GM18861 (cell line): Measurements from ENCODE around the gene ZBTB46.
"Not testable (repeated sequence)": the region's sequence is repeated elsewhere in the genome, so short reads cannot be mapped to it uniquely, and the experiment has no call there.

Source experiments
- ATAC-seq: cut with Tn5 transposase; IDR thresholded peaks from one replicate; pipeline ENCODE4 v1.9.1; 2021; ENCODE audit not compliant: unreplicated experiment

Gene ZBTB46

DNA sequence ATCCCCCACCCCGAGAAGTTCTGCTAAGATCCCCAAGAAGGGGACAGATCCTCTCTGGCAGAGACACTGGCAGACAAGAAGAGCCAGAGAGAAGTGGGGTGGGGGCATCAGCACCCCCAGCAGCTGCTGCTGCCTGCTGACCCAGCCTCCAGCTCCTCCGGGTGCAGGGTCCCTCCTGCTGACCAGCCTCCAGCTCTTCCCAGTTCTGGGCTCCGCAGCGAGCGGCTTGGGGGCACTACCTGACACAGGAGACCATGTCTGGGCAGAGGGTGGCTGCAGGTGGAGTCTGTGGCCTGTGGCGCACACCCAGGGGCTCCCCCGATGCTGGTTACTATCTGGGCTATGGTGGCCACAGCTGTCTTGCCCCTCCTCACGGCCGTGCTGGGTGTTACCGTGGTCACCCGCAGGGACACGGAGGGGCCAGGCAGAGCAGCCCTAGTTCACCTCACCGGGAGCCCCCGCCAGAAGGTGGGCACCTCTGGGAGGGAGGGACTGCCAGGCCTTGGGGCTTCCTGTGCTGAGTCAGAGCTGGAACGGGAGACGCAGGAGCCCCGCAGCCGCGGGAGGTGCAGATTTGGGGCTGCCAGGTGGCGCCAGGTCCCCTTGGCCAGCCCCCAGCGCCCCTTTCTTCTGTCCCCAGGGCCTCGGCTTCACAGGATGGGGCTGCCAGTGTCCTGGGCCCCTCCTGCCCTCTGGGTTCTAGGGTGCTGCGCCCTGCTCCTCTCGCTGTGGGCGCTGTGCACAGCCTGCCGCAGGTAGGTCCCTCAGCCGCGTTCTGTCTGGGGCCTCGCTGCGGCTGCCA is 94.0 kb downstream of the ZBTB46 start:
- ATAC-seq: no peak

GRCh38 chr20:63735859-63736718 is 95.0 kb downstream of the ZBTB46 start, which contains the start of gene LIME1:
Gene LIME1 (plus strand): TSS chr20:63736664. CDS start chr20:63737550, 886 bp downstream.
- ATAC-seq: no peak

DNA sequence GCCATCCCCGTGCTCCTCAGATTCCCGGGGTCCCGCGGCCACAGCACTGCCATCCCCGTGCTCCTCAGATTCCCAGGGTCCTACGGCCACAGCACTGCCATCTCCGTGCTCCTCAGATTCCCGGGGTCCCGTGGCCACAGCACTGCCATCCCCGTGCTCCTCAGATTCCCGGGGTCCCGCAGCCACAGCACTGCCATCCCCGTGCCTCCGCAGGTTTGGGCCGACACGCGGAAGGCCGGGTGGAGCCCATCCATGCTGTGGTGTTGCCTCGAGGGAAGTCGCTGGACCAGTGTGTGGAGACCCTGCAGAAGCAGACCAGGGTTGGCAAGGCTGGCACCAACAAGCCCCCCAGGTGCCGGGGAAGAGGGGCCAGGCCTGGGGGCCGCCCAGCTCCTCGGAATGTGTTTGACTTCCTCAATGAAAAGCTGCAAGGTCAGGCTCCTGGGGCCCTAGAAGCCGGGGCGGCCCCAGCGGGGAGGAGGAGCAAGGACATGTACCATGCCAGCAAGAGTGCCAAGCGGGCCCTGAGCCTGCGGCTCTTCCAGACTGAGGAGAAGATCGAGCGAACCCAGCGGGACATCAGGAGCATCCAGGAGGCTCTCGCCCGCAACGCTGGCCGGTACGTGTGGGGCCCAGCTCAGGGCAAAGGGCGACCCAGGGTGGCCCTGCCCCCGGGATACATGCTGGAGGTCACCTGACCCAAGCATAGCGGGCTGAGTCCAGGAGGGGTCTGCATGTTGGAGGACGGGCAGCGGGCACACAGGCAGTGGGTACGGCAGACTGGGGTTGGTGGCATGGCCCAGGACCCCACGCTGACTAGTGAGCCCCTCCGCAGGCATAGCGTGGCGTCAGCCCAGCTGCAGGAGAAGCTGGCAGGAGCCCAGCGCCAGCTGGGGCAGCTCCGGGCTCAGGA is 95.9 kb downstream of the ZBTB46 start:
- ATAC-seq: no peak

DNA sequence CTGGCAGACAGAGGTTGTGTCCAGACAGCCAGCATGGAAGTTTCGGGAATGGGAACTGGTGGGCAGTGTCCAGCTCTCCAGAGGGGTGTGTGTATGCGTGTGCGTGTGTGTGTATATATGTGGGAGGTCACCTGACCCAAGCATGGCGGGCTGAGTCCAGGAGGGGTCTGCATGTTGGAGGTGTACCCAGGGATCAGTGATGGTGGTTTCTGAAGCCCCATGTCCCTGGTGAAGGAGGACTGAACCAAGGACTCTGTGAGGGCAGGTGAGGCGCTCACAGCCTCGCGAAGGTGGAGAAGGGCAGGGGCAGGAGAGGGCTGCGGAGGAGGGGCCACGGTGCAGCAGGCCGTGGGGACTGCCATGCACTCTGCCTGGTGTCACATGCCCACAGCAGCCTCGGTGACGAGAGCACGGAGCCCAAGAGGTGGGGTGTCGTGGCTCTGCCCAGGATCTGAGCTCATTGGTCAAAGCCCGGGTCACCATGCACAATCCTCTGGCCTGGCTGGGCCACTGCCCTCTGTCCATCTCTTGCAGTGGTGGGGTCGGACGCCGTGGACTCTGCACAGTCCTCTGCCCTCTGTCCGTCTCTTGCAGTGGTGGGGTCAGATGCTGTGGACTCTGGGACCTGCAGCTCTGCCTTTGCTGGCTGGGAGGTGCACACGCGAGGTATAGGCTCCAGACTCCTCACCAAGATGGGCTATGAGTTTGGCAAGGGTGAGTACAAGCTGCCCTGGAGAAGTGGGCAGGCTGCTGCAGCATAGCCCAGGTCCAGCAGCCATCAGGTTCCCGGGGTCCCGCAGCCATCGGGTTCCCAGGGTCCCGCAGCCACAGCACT is 96.7 kb downstream of the ZBTB46 start:
- no peak for ATAC-seq

DNA sequence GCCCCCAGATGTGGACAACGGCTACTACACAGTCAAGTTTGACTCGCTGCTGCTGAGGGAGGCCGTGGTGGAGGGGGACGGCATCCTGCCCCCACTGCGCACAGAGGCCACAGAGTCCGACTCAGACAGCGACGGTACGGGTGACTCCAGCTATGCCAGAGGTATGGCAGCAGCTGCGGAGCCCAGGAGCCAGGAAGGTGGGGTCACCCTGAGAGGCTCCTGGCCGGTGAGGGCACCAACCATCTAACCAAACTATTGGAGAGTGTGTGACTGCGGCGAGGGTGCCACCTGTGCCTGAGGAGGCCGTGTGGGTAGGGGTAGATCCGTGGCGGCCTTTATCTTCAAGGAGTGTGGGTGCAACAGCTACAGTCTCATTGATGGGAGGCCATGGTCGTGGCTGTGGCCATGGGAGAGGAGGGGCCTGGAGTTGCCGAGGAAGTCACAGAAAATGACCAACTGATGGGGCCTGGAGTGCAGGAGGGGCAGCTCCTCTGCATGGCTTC is 97.4 kb downstream of the ZBTB46 start:
- no peak for ATAC-seq

GRCh38 chr20:63733117-63733516 is 97.9 kb downstream of the ZBTB46 start:
- ATAC-seq: no peak

GRCh38 chr20:63732118-63733095 is 98.7 kb downstream of the ZBTB46 start:
- ATAC-seq: no peak

DNA sequence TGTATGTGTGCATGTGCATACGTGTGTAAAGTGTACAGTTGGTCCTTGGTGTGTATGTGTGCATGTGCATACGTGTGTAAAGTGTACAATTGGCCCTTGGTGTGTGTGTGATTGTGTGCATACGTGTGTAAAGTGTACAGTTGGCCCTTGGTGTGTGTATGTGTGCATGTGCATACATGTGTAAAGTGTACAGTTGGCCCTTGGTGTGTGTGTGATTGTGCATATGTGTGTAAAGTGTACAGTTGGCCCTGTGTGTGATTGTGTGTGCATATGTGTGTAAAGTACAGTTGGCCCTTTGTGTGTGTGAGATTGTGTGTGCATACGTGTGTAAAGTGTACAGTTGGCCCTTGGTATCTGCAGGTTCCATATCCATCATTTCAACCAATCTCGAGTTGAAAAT is 99.7 kb downstream of the ZBTB46 start:
- ATAC-seq: no peak

- ATAC-seq: not testable (repeated sequence)
Observed at GRCh38 chr20:63730189-63730733, 100.8 kb downstream of the ZBTB46 start.

- not testable (repeated sequence) for ATAC-seq
Observed at GRCh38 chr20:63722967-63723622, 108.0 kb downstream of the ZBTB46 start.

DNA sequence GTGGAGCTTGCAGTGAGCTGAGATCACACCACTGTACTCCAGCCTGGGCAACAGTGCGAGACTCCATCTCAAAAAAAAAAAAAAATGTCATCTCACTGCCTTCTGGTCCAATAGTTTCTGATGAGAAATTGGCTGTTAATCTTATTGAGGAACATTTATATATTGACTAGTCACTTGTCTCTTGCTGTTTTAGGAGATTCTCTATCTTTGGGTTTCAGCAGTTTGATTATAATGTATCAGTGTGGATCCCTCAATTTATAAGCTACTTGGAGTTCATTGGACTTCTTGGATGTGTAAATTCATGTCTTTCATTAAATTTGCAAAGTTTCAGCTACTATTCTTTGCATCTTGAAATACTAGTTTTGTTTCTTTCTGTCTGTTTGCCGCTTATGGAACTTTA is 112.1 kb downstream of the ZBTB46 start:
- ATAC-seq: no peak

GRCh38 chr20:63714858-63715257 is 116.2 kb downstream of the ZBTB46 start:
- ATAC-seq: no peak

- no peak for ATAC-seq
Observed at GRCh38 chr20:63712191-63712590, 118.9 kb downstream of the ZBTB46 start.

- no peak for ATAC-seq
Observed at GRCh38 chr20:63711085-63711645, 119.9 kb downstream of the ZBTB46 start.

GRCh38 chr20:63709149-63709527 is 121.9 kb downstream of the ZBTB46 start:
- no peak for ATAC-seq

DNA sequence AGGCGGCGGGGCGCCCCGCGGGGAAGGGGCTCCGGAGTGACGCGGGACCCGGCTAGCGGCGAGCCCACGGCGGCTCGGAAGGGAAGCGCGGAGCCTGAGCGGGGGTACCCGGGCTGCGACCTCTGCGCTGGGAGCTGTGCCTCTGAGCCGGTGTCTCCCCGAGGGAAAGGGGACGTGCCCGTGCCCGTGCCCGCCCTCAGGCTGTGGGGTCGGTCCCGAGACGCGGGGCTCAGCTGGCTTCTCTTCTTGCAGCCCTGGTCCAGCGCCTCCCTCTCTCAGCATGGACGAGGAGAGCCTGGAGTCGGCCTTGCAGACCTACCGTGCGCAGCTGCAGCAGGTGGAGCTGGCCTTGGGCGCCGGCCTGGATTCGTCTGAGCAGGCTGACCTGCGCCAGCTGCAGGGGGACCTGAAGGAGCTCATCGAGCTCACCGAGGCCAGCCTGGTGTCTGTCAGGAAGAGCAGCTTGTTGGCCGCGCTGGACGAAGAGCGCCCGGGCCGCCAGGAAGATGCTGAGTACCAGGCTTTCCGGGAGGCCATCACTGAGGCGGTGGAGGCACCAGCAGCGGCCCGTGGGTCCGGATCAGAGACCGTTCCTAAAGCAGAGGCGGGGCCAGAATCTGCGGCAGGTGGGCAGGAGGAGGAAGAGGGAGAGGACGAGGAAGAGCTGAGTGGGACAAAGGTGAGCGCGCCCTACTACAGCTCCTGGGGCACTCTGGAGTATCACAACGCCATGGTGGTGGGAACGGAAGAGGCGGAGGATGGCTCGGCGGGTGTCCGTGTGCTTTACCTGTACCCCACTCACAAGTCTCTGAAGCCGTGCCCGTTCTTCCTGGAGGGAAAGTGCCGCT is 122.5 kb downstream of the ZBTB46 start:
- ATAC-seq: peak; percentile 6
